ENCODE results near the gene MT1G.
"Not testable (repeated sequence)": the region's sequence is repeated elsewhere in the genome, so short reads cannot be mapped to it uniquely, and the experiment has no call there.

MT1G gene

GRCh38 chr16:56674570-56674969 is 6.7 kb upstream of the MT1G start:
- H3K27me3 ChIP-seq (ENCODE audit: control insufficient read depth in 1 of 2, insufficient read depth in 2 of 2, low read length in 2 of 2): peaks cover 27 to 39% of the 10 kb centered on the region in 2 donors
- not testable (repeated sequence) for H3K4me3 ChIP-seq (ENCODE audit: low read length in 2 of 2); H3K27ac ChIP-seq (ENCODE audit: low read length); H3K9ac ChIP-seq (ENCODE audit: low read length in 2 of 2); H3K9me3 ChIP-seq (ENCODE audit: control insufficient read depth in 2 of 2, low read length in 2 of 2); H3K36me3 ChIP-seq (ENCODE audit: control insufficient read depth in 2 of 2, insufficient read depth in 2 of 2, low read length in 2 of 2); H3K4me1 ChIP-seq (ENCODE audit: control insufficient read depth, insufficient read depth, low read length)

- H3K27ac ChIP-seq (ENCODE audit: low read length): no peak overlapping the region
- H3K27me3 ChIP-seq (ENCODE audit: control insufficient read depth in 1 of 2, insufficient read depth in 2 of 2, low read length in 2 of 2): peaks cover 34 to 45% of the 10 kb centered on the region in 2 donors
- no peak overlapping the region for H3K4me3 ChIP-seq (ENCODE audit: low read length in 2 of 2)
- no peaks in the 10 kb centered on the region for H3K36me3 ChIP-seq (ENCODE audit: control insufficient read depth in 2 of 2, insufficient read depth in 2 of 2, low read length in 2 of 2)
- no peak overlapping the region for H3K9ac ChIP-seq (ENCODE audit: low read length in 2 of 2)
- H3K9me3 ChIP-seq (ENCODE audit: control insufficient read depth in 2 of 2, low read length in 2 of 2): no peaks in the 10 kb centered on the region
- peaks cover 11% of the 10 kb centered on the region for H3K4me1 ChIP-seq (ENCODE audit: control insufficient read depth, insufficient read depth, low read length)
Measured at GRCh38 chr16:56673921-56674320, 6.1 kb upstream of the MT1G start.

- Histone ChIP-seq H3K9ac (ENCODE audit: low read length in 2 of 2) (no peak overlapping the region), H3K4me1 (ENCODE audit: control insufficient read depth, insufficient read depth, low read length) (peaks cover 15% of the 10 kb centered on the region)
Measured at GRCh38 chr16:56672761-56673536, 5.1 kb upstream of the MT1G start.

GRCh38 chr16:56672171-56672570 is 4.3 kb upstream of the MT1G start:
- Histone ChIP-seq H3K4me1 (ENCODE audit: control insufficient read depth, insufficient read depth, low read length) (peaks cover 17% of the 10 kb centered on the region), H3K27me3 (ENCODE audit: control insufficient read depth in 1 of 2, insufficient read depth in 2 of 2, low read length in 2 of 2) (peaks cover 46 to 62% of the 10 kb centered on the region in 2 donors)
- not testable (repeated sequence) for H3K4me3 ChIP-seq (ENCODE audit: low read length in 2 of 2); H3K9me3 ChIP-seq (ENCODE audit: control insufficient read depth in 2 of 2, low read length in 2 of 2); H3K27ac ChIP-seq (ENCODE audit: low read length); H3K9ac ChIP-seq (ENCODE audit: low read length in 2 of 2); H3K36me3 ChIP-seq (ENCODE audit: control insufficient read depth in 2 of 2, insufficient read depth in 2 of 2, low read length in 2 of 2)

More at GRCh38 chr16:56672761-56673536, 5.1 kb upstream of the MT1G start:
- Histone ChIP-seq H3K4me3 (ENCODE audit: low read length in 2 of 2) (no peak overlapping the region), H3K9me3 (ENCODE audit: control insufficient read depth in 2 of 2, low read length in 2 of 2) (no peaks in the 10 kb centered on the region), H3K36me3 (ENCODE audit: control insufficient read depth in 2 of 2, insufficient read depth in 2 of 2, low read length in 2 of 2) (no peaks in the 10 kb centered on the region), H3K27ac (ENCODE audit: low read length) (no peak overlapping the region), H3K27me3 (ENCODE audit: control insufficient read depth in 1 of 2, insufficient read depth in 2 of 2, low read length in 2 of 2) (peaks cover 40 to 55% of the 10 kb centered on the region in 2 donors)

- H3K36me3 ChIP-seq (ENCODE audit: control insufficient read depth in 2 of 2, insufficient read depth in 2 of 2, low read length in 2 of 2); H3K4me3 ChIP-seq (ENCODE audit: low read length in 2 of 2); H3K9ac ChIP-seq (ENCODE audit: low read length in 2 of 2); H3K27ac ChIP-seq (ENCODE audit: low read length); H3K9me3 ChIP-seq (ENCODE audit: control insufficient read depth in 2 of 2, low read length in 2 of 2): not testable (repeated sequence)
- peaks cover 47 to 67% of the 10 kb centered on the region in 2 donors for H3K27me3 ChIP-seq (ENCODE audit: control insufficient read depth in 1 of 2, insufficient read depth in 2 of 2, low read length in 2 of 2)
- peaks cover 17% of the 10 kb centered on the region for H3K4me1 ChIP-seq (ENCODE audit: control insufficient read depth, insufficient read depth, low read length)
Measured at GRCh38 chr16:56671691-56672090, 3.8 kb upstream of the MT1G start.

GRCh38 chr16:56670620-56670934 is 2.7 kb upstream of the MT1G start:
- H3K27ac ChIP-seq (ENCODE audit: low read length): no peak overlapping the region
- no peaks in the 10 kb centered on the region for H3K36me3 ChIP-seq (ENCODE audit: control insufficient read depth in 2 of 2, insufficient read depth in 2 of 2, low read length in 2 of 2)
- H3K27me3 ChIP-seq (ENCODE audit: control insufficient read depth in 1 of 2, insufficient read depth in 2 of 2, low read length in 2 of 2): peaks cover 42 to 60% of the 10 kb centered on the region in 2 donors
- no peak overlapping the region for H3K4me3 ChIP-seq (ENCODE audit: low read length in 2 of 2)
- peaks cover 14% of the 10 kb centered on the region for H3K4me1 ChIP-seq (ENCODE audit: control insufficient read depth, insufficient read depth, low read length)
- no peaks in the 10 kb centered on the region for H3K9me3 ChIP-seq (ENCODE audit: control insufficient read depth in 2 of 2, low read length in 2 of 2)
- H3K9ac ChIP-seq (ENCODE audit: low read length in 2 of 2): no peak overlapping the region

- H3K9ac ChIP-seq (ENCODE audit: low read length in 2 of 2): no peak overlapping the region
- H3K4me1 ChIP-seq (ENCODE audit: control insufficient read depth, insufficient read depth, low read length): peaks cover 14% of the 10 kb centered on the region
- no peak overlapping the region for H3K27ac ChIP-seq (ENCODE audit: low read length)
- H3K27me3 ChIP-seq (ENCODE audit: control insufficient read depth in 1 of 2, insufficient read depth in 2 of 2, low read length in 2 of 2): peaks cover 40 to 54% of the 10 kb centered on the region in 2 donors
- H3K36me3 ChIP-seq (ENCODE audit: control insufficient read depth in 2 of 2, insufficient read depth in 2 of 2, low read length in 2 of 2): no peaks in the 10 kb centered on the region
- H3K9me3 ChIP-seq (ENCODE audit: control insufficient read depth in 2 of 2, low read length in 2 of 2): no peaks in the 10 kb centered on the region
- H3K4me3 ChIP-seq (ENCODE audit: low read length in 2 of 2): no peak overlapping the region
Measured at GRCh38 chr16:56669840-56670619, 2.2 kb upstream of the MT1G start.

GRCh38 chr16:56669005-56669839 is 1.4 kb upstream of the MT1G start, which contains the start of gene MT1H:
TSS of gene MT1H (plus strand) at chr16:56669814. CDS start at chr16:56669885, 71 bp downstream.
- no peak within 1 kb of the TSS for H3K9ac ChIP-seq (ENCODE audit: low read length in 2 of 2)
- no peaks in the 10 kb centered on the region for H3K9me3 ChIP-seq (ENCODE audit: control insufficient read depth in 2 of 2, low read length in 2 of 2)
- H3K4me3 ChIP-seq (ENCODE audit: low read length in 2 of 2): no peak within 1 kb of the TSS
- no peak within 1 kb of the TSS for H3K27ac ChIP-seq (ENCODE audit: low read length)
- H3K4me1 ChIP-seq (ENCODE audit: control insufficient read depth, insufficient read depth, low read length): peaks cover 14% of the 10 kb centered on the region
- H3K27me3 ChIP-seq (ENCODE audit: control insufficient read depth in 1 of 2, insufficient read depth in 2 of 2, low read length in 2 of 2): peaks cover 45 to 51% of the 10 kb centered on the region in 2 donors
- no peaks in the 10 kb centered on the region for H3K36me3 ChIP-seq (ENCODE audit: control insufficient read depth in 2 of 2, insufficient read depth in 2 of 2, low read length in 2 of 2)

GRCh38 chr16:56665286-56666261 is 2.3 kb downstream of the MT1G start:
- not testable (repeated sequence) for H3K36me3 ChIP-seq (ENCODE audit: control insufficient read depth in 2 of 2, insufficient read depth in 2 of 2, low read length in 2 of 2); H3K9ac ChIP-seq (ENCODE audit: low read length in 2 of 2); H3K4me3 ChIP-seq (ENCODE audit: low read length in 2 of 2); H3K9me3 ChIP-seq (ENCODE audit: control insufficient read depth in 2 of 2, low read length in 2 of 2); H3K27ac ChIP-seq (ENCODE audit: low read length)
- peaks cover 56 to 63% of the 10 kb centered on the region in 2 donors for H3K27me3 ChIP-seq (ENCODE audit: control insufficient read depth in 1 of 2, insufficient read depth in 2 of 2, low read length in 2 of 2)
- H3K4me1 ChIP-seq (ENCODE audit: control insufficient read depth, insufficient read depth, low read length): peaks cover 14% of the 10 kb centered on the region

- Histone ChIP-seq H3K9me3 (ENCODE audit: control insufficient read depth in 2 of 2, low read length in 2 of 2) (no peaks in the 10 kb centered on the region), H3K27me3 (ENCODE audit: control insufficient read depth in 1 of 2, insufficient read depth in 2 of 2, low read length in 2 of 2) (peaks cover 56 to 62% of the 10 kb centered on the region in 2 donors), H3K9ac (ENCODE audit: low read length in 2 of 2) (no peak overlapping the region), H3K36me3 (ENCODE audit: control insufficient read depth in 2 of 2, insufficient read depth in 2 of 2, low read length in 2 of 2) (no peaks in the 10 kb centered on the region), H3K4me3 (ENCODE audit: low read length in 2 of 2) (no peak overlapping the region), H3K4me1 (ENCODE audit: control insufficient read depth, insufficient read depth, low read length) (peaks cover 11% of the 10 kb centered on the region), H3K27ac (ENCODE audit: low read length) (no peak overlapping the region)
Measured at GRCh38 chr16:56664506-56664905, 3.4 kb downstream of the MT1G start.

Data from stomach smooth muscle (tissue), 2 donors.